Hematopoietic multipotent progenitor cell (in vitro differentiated cells): ENCODE data around the gene CMC4. TPM values are rescaled to one million over a fixed set of nuclear protein-coding genes. Genes with fewer than 3 reads are reported as not detected.

ENCODE experiments used
- DNase-seq, 3 donors: peaks; one replicate each; pipeline ENCODE4 v3.0.0-alpha.2; 2011 to 2015; ENCODE audit warnings: low read depth in 2 of 3, low spot score in 2 of 3
- total RNA-seq: library from RNA; depleted of rRNA; stranded (reverse); fragments of >200 nt; gene quantifications from one replicate; pipeline ENCODE4 v1.2.3, GENCODE V29; 2012

The CMC4 gene
- total RNA-seq, 1 donor = 4.8 TPM

DNA sequence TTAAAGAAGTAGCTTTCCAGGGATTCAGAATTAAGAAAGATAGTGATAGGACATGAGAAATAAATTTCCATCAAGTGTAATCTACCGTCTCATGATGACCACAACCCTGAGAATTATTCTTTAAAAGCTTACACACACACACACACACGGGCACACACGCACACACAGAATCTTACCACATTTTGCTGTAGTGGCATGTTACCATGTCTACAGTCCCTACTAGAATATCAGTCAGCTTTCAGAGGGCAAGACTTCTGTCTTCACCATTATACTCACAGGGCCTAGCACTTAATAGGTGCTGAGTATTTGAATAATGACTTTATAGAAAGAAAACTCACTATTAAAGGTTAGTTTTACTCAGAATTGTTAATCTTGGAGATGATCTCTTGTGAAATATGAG lies 15.4 kb downstream of the CMC4 start:
- peak in 1 of 3 donors; percentile 6 for DNase-seq

GRCh38 chrX:155054255-155054654 lies 16.7 kb downstream of the CMC4 start:
- no peak for DNase-seq

- no peak for DNase-seq
Observed at GRCh38 chrX:155053656-155054055, 17.3 kb downstream of the CMC4 start.

DNA sequence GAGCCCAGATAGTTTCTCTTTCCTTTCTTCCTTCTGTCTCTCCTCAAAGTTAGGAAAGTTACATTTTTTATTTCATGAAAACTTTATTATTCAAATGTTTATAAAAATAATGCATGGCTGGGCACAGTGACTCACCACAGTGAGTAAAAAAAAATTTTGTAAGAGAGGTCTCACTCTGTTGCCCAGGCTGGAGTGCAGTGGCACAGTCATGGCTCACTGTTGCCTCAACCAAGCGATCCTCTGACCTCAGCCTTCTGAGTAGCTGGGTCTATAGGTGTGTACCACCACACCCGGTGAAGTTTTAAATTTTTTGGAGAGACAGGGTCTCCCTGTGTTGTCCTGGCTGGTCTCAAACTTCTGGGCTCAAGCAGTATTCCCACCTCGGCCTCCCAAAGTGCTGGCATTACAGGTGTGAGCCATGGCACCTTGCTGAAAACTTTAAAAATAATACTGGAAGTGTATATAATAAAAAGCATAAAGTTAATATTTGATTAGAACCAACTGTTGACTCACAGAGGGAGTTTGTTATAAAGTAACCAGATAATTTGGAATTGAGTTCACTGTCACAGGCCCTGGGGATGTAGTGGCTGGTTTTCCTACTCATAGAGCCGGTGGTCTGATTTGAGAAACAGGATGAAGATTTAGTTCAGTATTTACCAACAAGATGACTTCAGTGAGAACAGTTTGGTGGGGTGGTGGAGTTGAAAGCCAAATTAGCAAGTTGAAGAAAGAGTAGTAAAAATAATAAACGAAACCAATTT lies 18.0 kb downstream of the CMC4 start:
- DNase-seq = no peak

GRCh38 chrX:155048977-155049619 lies 21.8 kb downstream of the CMC4 start:
- DNase-seq = peak in 2 of 3 donors; percentile 54 to 59

DNA sequence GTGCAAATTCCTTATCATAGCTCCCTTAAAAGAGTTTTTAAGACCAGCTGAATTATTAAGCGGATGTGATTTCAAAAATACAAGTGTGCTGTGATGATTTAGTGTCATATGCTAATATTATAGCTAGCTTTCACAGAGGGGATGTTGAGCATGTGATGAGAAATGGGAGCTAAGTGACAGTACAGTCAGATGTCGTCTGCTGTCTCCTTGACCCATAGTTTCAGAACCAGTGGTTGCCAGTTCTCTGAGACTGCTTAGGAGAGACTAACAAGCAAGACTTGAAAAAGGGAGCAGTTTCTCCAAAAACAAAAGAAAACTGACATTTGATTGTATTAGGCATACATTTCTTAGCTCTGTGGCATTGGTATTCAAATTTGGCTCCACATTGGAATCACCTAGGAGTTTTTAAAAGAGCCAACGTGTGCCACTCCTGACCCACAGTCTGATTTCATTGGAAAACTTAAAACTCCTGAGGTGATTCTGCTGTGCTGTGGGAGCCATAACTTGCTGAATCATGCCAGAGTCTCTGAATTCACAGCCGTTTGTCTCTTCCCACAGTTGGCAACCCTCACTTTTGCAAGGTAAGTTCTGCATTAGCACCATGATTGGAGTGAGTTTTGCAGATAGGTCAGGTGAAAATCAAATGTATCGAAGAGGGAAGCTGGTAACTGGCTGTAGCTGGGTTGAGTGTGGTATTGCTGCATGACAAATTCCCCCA lies 24.0 kb downstream of the CMC4 start:
- DNase-seq = no peak

GRCh38 chrX:155046129-155046810 lies 24.7 kb downstream of the CMC4 start:
- DNase-seq = no peak

- DNase-seq = no peak
Observed at GRCh38 chrX:155035688-155036087, 35.2 kb downstream of the CMC4 start.

GRCh38 chrX:155031657-155032056 lies 39.3 kb downstream of the CMC4 start:
- DNase-seq = no peak

GRCh38 chrX:155028877-155029291 lies 42.1 kb downstream of the CMC4 start:
- no peak for DNase-seq

DNA sequence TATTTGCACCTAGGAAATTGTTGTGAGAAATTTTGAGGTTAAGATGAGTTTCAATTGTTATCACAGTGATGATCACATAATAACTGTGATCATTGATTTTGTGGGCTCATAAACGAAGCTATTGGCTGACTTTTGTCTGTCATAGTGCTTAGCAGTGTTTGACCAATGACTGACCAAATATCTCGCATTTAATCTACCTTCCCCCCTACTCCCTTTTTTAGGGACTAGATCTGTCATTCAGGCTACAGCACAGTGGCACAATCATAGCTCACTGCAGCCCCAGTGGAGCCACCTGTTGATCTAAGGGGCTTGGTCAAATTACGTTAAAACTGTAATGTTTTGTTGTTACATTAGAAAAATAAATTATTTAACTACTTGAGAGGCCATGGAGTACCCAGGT lies 42.8 kb downstream of the CMC4 start:
- DNase-seq = no peak

GRCh38 chrX:155027509-155028066 lies 43.3 kb downstream of the CMC4 start:
- peak in 1 of 3 donors; percentile 65 for DNase-seq

- DNase-seq = peak; percentile 77 to 97 (median 94)
Observed at GRCh38 chrX:155026727-155027508, 44.0 kb downstream of the CMC4 start, which contains the start of gene FUNDC2. Gene FUNDC2 (plus strand): TSS chrX:155026844. CDS start chrX:155026939, 95 bp downstream.

DNA sequence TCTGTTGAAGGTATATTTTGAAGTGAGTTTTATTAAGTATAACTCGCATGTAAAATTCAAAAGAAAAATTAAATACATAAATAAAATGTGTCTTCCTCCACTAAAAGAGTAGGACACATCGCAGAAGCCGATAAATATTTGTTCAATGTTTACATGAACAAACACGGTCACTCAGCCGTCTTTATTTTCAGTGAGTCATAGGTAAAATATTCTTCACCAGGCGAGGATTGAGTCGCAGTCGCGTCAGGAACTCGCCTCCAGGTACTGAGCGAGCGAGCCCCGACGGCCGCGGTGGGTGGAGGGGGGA lies 44.6 kb downstream of the CMC4 start:
- DNase-seq = no peak

GRCh38 chrX:155023907-155024833 lies 46.8 kb downstream of the CMC4 start:
- no peak for DNase-seq

DNA sequence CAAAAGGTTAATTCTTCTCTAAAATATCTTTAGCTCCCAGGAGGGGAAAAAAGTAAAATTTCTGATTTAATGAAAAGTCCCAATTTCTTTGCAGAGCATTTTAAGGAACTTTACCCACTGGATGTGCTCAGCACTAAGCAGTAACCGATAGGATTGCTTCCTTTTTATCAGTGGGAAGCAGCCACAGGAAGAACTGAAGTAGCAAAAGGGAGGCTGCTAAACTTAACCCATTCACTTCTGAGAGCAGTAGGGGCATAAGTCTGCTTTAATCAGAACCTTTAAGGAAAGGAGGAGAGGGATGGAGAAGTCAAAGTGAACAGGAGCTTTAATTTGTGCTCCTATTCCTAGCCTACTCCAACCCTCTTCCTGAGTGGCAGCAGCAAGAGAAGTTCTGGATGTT lies 48.4 kb downstream of the CMC4 start, which contains the start of gene F8:
Gene F8 (minus strand): TSS at position 139 of the 400 bp plus-strand sequence. CDS start 171 bp downstream, outside the sequence.
- no peak for DNase-seq

GRCh38 chrX:155020591-155020990 lies 50.3 kb downstream of the CMC4 start:
- DNase-seq = no peak
